Fibroblast of the aortic adventitia (primary cell): ENCODE measurements around the gene BCR. TPM values are rescaled to one million over a fixed set of nuclear protein-coding genes. Genes with fewer than 3 reads are reported as not detected.

Experiments used
- DNase-seq: peaks from one replicate; pipeline ENCODE4 v3.0.0-alpha.2; 2010; ENCODE audit warnings: low read depth
- H3K4me3 ChIP-seq: 2 replicates; pipeline ENCODE4 v1.5.1; 2011; ENCODE audit warnings: low read depth, mild to moderate bottlenecking, control low read depth, low read length, moderate library complexity
- CTCF ChIP-seq: IDR thresholded peaks from 2 replicates; pipeline ENCODE4 v1.5.1; 2011; ENCODE audit warnings: mild to moderate bottlenecking, low read length, control low read depth, inconsistent platforms; ENCODE audit not compliant: insufficient read depth
- total RNA-seq: library from RNA; depleted of rRNA; stranded (reverse); fragments of >200 nt; gene quantifications from 2 replicates; pipeline ENCODE4 v1.2.3, GENCODE V29; 2012; ENCODE audit warnings: low replicate concordance

The BCR gene
- total RNA-seq, 1 donor: 37.3 TPM

- no peak overlapping the region for H3K4me3 ChIP-seq
- peak; percentile 4 for DNase-seq
- TF ChIP-seq CTCF: no peak
Observed at GRCh38 chr22:23245045-23245798, 64.9 kb downstream of the BCR start.

DNA sequence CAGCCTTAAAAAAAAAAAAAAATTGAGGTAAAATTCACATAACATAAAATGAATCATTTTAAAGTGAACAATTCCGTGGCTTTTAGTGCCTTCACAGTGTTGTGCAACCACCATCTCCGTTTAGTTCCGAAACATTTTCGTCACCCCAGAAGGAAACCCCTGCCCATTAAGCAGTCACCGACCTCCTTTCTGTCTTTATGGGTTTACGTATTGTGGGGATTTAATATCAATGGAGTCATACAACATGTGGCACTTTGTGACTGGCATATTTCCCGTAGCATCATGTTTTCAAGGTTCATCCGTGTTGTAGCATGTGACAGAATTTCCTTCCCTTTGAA, 65.5 kb downstream of the BCR start:
- no peak for DNase-seq
- no peak for TF ChIP-seq CTCF
- no peak overlapping the region for H3K4me3 ChIP-seq

GRCh38 chr22:23246982-23247766, 66.9 kb downstream of the BCR start:
- DNase-seq: no peak
- TF ChIP-seq CTCF: no peak
- H3K4me3 ChIP-seq: no peak overlapping the region

- DNase-seq: peak; percentile 42
- no peak overlapping the region for H3K4me3 ChIP-seq
Observed at GRCh38 chr22:23248583-23248982, 68.3 kb downstream of the BCR start.

DNA sequence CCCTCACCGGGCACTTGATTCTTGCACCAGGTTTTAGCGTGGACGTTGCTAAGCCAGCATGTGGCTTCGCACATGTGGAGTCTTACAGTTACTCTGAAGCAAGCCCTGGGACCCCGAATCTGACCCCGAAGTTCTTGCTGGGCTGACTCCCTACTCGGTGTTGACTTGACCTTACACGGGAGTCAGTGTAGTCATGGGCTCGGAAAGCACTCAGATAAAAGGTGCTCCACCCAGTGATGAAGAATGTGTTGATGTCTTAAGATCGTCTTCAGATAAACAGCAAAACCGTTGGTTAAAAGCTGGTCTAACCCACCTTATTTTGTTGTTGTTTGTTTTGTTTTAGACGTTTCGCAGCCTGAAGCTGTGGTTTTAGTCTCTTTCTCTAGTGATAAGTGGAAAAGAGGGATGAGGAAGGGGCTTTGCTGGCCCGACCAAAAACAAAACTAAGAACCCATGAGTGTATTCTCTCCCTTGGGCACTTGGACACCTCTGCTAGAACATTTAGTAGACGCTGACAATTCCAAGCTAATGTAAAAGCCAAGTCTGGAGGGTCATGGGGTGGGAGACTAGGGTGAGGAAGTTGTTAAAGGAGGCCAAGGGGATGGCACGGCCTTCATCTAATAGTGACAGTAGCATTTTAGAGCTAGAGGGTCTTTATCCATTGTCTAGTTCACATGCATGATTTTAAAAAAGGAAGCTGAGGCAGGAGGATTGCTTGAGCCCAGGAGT, 69.9 kb downstream of the BCR start:
- DNase-seq: no peak
- no peak for TF ChIP-seq CTCF
- no peak overlapping the region for H3K4me3 ChIP-seq

More at GRCh38 chr22:23248583-23248982, 68.3 kb downstream of the BCR start:
- TF ChIP-seq CTCF: no peak

GRCh38 chr22:23250785-23251363, 70.6 kb downstream of the BCR start:
- no peak for DNase-seq
- H3K4me3 ChIP-seq: no peak overlapping the region
- no peak for TF ChIP-seq CTCF
